Colonic mucosa (tissue), 4 donors: ENCODE data around the gene NRXN2. TPM values are rescaled to one million over a fixed set of nuclear protein-coding genes. Genes with fewer than 3 reads are reported as not detected.

Source experiments
- DNase-seq: peaks from one replicate; pipeline ENCODE4 v3.0.0-alpha.2; 2020
- H3K27ac ChIP-seq: fragments of 200-600 bp; one replicate; pipeline ENCODE4 v1.8.0; 2021
- H3K27me3 ChIP-seq: fragments of 200-600 bp; one replicate; pipeline ENCODE4 v1.8.0; 2021
- H3K36me3 ChIP-seq: fragments of 200-600 bp; one replicate; pipeline ENCODE4 v1.8.0; 2021
- H3K4me1 ChIP-seq: fragments of 200-600 bp; one replicate; pipeline ENCODE4 v1.8.0; 2021; ENCODE audit warnings: mild to moderate bottlenecking
- H3K4me3 ChIP-seq: fragments of 200-600 bp; one replicate; pipeline ENCODE4 v1.8.0; 2021
- H3K9ac ChIP-seq, 2 donors: one replicate each; pipeline ENCODE4 v1.7.0; 2013; ENCODE audit warnings: control low read depth in 2 of 2, low read depth in 2 of 2, low read length in 2 of 2
- H3K9me3 ChIP-seq: fragments of 200-600 bp; one replicate; pipeline ENCODE4 v1.8.0; 2021
- CTCF ChIP-seq: fragments of 200-600 bp; IDR thresholded peaks from one replicate; pipeline ENCODE4 v1.8.0; 2022; ENCODE audit warnings: antibody characterized with exemption, mild to moderate bottlenecking
- intact Hi-C: fragments of 100-400 bp; cut with DNase I; formaldehyde crosslinking; loops from one replicate; pipeline ENCODE4 v1.14.1; 2022
- total RNA-seq, 2 donors: library from RNA; stranded (reverse); fragmentation: NEBNext Ultra II Directional in 1 of 2; extraction: Animal tissue kit (Norgen Biotek cat#: 25700) in 1 of 2; gene quantifications; one replicate each; pipeline ENCODE4 v1.2.1, GENCODE V29; 2021
- donor health status: healthy.
- donor health status: DM: no; HTN: no; CAD: no.
- donor health status: DM: no; HTN: no; CAD: no.

NRXN2 gene
- total RNA-seq, 2 donors from 2014 or later = 2.2 to 5.4 TPM

- H3K36me3 ChIP-seq = no peaks in the 10 kb centered on the region
- H3K9ac ChIP-seq = no peak overlapping the region
- no peak overlapping the region for H3K27ac ChIP-seq
- H3K4me1 ChIP-seq = no peaks in the 10 kb centered on the region
- no peaks in the 10 kb centered on the region for H3K27me3 ChIP-seq
- intact Hi-C loops = no loop called here
- H3K9me3 ChIP-seq = no peaks in the 10 kb centered on the region
- no peak overlapping the region for H3K4me3 ChIP-seq
- no peak for TF ChIP-seq CTCF
- DNase-seq = no peak
Observed at GRCh38 chr11:64658265-64658664, 64.7 kb downstream of the NRXN2 start.

GRCh38 chr11:64656862-64657261, 66.1 kb downstream of the NRXN2 start:
- Histone ChIP-seq H3K9ac (no peak overlapping the region), H3K4me3 (no peak overlapping the region), H3K27me3 (no peaks in the 10 kb centered on the region), H3K9me3 (no peaks in the 10 kb centered on the region), H3K36me3 (no peaks in the 10 kb centered on the region), H3K4me1 (no peaks in the 10 kb centered on the region), H3K27ac (no peak overlapping the region)
- intact Hi-C loops = no loop called here
- DNase-seq = no peak
- no peak for TF ChIP-seq CTCF

GRCh38 chr11:64655941-64656601, 66.9 kb downstream of the NRXN2 start:
- H3K27me3 ChIP-seq = no peaks in the 10 kb centered on the region
- H3K9ac ChIP-seq = no peak overlapping the region
- no peaks in the 10 kb centered on the region for H3K9me3 ChIP-seq
- H3K4me1 ChIP-seq = no peaks in the 10 kb centered on the region
- no peak for TF ChIP-seq CTCF
- H3K27ac ChIP-seq = no peak overlapping the region
- intact Hi-C loops = no loop called here
- no peaks in the 10 kb centered on the region for H3K36me3 ChIP-seq
- no peak overlapping the region for H3K4me3 ChIP-seq
- DNase-seq = no peak

GRCh38 chr11:64654958-64655541, 67.9 kb downstream of the NRXN2 start:
- no peak for DNase-seq
- intact Hi-C loops = loop anchor here (5.0 kb wide), 2 partner anchors 168 to 208 kb away; no protein-coding TSS in a partner anchor

GRCh38 chr11:64654439-64654838, 68.6 kb downstream of the NRXN2 start:
- Histone ChIP-seq H3K36me3 (no peaks in the 10 kb centered on the region), H3K27ac (no peak overlapping the region), H3K27me3 (no peaks in the 10 kb centered on the region), H3K9ac (no peak overlapping the region), H3K4me3 (no peak overlapping the region), H3K9me3 (no peaks in the 10 kb centered on the region), H3K4me1 (no peaks in the 10 kb centered on the region)
- intact Hi-C loops = loop anchor here (5.0 kb wide), 2 partner anchors 167 to 207 kb away; no protein-coding TSS in a partner anchor
- DNase-seq = no peak
- no peak for TF ChIP-seq CTCF

More at GRCh38 chr11:64654958-64655541, 67.9 kb downstream of the NRXN2 start:
- Histone ChIP-seq H3K27me3 (no peaks in the 10 kb centered on the region), H3K4me1 (no peaks in the 10 kb centered on the region), H3K4me3 (no peak overlapping the region), H3K36me3 (no peaks in the 10 kb centered on the region), H3K9me3 (no peaks in the 10 kb centered on the region), H3K27ac (no peak overlapping the region), H3K9ac (no peak overlapping the region)
- TF ChIP-seq CTCF = no peak
